SIG-M5 treated with dmso at 0.1 percent for 504 hours (cell line): Measurements from ENCODE around the gene CRYGC.

Experiments used
- DNase-seq: peaks from one replicate; lab custom pipeline; 2025; ENCODE audit not compliant: unreplicated experiment; lab: John Stamatoyannopoulos, UW

CRYGC gene, protein sequence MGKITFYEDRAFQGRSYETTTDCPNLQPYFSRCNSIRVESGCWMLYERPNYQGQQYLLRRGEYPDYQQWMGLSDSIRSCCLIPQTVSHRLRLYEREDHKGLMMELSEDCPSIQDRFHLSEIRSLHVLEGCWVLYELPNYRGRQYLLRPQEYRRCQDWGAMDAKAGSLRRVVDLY

DNA sequence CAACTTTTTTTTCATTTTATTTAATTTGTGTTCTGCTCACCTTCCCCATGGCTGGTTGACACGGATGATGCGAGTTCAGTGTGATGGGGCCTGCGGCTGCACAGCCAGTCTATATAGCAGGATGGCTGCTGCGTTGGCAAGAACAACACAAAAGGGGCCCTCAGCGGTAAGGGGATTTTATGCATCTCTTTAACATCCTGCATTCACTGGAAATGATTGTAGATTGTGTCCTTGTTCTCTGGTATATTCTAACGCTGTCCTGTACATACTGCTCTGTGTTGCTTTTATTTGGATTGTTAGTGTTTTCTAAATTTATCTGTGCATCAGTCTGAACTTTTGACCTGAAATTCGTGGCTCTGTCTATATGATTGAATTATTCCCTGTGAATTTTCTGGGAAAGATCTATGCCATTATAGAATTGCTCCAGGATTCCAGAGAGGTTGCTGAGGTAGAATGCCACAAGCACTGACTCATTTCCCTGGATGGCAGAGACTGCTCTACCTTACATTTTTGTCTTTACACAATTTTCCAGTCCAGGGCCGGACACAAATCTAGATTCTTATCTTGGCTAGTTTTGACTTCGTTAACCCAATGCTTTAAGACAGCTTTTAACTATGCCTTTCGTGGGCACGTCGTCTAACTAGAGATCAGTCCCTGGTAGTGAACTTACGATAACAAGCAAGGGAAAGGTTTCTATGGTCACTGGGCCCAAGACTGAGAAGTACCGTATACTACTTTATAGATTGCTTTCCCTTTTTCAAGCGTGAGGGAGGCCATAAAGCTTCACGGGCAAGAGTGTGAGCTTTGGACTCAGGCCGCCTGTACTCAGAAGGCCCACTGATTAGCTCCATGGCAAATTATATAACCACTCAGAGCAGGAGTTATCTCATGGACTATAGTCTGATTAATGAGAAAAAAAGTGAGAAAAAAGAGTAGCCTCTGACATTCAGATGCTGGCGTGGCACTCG is at the start of gene CRYGC:
TSS of gene CRYGC (minus strand) at position 85 of the 968 bp plus-strand sequence. CDS start at position 49, 36 bp downstream.
- DNase-seq: no peak

DNA sequence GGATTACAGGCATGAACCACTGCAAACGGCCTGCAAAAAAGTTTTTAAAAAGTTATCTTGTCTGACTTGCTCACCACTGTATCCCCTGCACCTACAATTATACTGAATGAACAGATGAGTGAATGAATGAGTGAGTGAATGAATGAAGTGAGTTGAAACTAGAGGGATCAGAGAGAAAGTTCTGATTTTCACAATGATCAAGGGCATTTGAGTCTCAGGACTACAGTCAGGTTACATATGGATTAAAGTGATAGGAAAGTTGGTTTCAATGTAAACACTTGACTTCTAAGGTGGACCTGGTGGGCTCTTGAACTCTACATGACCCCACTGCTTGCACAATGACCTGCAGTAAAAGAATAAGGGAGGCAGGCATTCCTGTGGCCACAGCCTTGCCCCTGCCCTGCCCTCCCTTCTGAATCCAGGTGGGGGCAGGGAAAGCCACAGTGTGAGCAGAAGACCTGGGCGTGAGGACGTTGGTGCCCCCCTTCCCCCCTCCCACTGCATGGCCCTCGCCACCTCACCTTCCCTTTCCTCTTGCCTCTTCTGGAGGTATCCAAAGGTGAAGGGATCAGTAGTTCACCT is 49.5 kb upstream of the CRYGC start:
- DNase-seq: no peak

DNA sequence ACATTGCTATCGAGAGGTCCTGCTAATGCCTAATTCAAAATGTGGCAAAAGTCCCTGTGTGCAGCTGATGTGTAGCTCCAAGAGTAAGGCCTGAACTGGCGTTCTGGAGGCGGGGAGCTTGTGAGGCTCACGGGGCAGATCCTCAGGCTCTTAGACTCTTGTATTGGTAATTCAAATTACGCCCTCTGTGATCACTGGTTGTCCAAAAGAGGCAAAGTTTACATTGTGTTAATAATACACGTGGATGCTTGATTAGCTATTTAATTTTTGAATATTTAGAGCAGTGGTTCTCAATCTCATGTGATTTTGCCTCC is 46.2 kb upstream of the CRYGC start:
- DNase-seq: no peak

- DNase-seq: peak; percentile 93
Measured at GRCh38 chr2:208175069-208175839, 45.6 kb upstream of the CRYGC start.

GRCh38 chr2:208174144-208174543 is 44.5 kb upstream of the CRYGC start:
- DNase-seq: no peak

- DNase-seq: peak; percentile 88
Measured at GRCh38 chr2:208172125-208172524, 42.5 kb upstream of the CRYGC start.

DNA sequence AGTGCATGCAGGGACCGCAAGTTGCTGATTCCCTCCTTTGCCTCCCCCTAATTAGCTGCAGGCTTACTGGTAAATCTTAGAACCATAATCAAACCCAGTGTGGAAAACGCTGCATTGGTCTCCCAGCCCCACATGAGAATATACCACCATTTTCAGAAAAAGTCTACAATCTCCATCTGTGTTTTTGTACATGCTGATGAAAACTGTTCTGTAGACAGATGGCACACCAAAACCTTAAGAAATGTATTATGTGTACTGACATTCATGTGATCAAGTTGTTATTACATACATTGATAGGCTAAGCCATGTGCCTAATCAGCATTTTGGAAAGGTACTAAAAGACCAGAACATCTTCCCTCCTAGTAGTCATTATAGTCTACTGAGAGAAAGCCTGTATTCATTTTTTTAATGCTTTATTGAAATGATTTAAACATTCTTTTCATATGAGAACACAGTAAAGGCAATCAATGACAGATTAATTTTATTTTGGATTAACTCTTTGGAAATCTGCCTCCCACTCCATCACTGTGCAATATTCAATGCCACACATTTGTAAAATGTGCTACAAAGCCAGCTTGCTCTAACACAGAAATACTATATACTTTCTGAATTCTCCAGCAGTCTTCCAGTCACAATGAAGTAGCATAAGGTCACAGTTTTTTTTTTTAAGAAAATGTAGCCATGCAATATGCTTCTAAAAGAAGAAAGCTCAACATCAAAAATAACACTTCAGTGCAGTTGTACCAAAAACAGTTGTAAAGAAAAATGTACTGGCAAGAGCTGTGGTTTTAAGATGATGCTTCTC is 35.5 kb upstream of the CRYGC start:
- no peak for DNase-seq

- DNase-seq: no peak
Measured at GRCh38 chr2:208163489-208163888, 33.9 kb upstream of the CRYGC start, which contains the start of gene CRYGA. Gene CRYGA (minus strand): TSS chr2:208163589. CDS start chr2:208163556, 33 bp downstream.

DNA sequence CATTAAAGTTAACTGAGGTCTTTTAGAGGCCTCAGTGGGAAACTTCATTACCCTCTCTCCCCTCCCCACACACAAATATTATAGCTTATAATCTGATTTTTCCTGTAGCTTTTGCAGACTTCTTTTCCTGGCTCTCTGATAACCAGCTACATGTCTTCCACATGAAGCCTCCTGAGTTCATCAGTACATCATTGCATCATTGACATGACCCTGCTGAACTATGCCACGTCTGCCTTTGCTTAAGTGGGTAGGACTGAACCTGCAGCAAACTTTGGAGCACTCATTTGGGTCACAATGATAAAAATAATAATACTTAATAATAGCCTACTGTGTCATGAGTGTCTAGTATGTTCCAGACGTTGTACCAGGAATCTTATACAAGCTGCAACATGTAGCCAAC is 26.8 kb upstream of the CRYGC start:
- no peak for DNase-seq

DNA sequence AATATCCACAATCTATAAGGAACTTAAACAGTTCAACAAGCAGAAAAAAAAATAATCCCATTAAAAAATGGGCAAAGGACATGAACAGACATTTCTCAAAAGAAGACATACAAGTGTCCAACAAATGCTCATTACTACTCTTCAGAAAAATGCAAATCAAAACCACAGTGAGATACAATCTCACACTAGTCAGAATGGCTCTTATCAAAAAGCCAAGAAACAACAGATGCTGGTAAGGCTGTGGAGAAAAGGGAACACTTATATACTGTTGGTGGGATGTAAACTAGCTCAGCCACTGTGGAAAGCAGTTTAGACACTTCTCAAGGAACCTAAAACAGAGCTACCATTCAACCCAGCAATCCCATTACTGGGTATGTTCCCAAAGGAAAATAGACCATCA is 23.5 kb upstream of the CRYGC start:
- no peak for DNase-seq

GRCh38 chr2:208150956-208151355 is 21.3 kb upstream of the CRYGC start:
- peak; percentile 4 for DNase-seq

DNA sequence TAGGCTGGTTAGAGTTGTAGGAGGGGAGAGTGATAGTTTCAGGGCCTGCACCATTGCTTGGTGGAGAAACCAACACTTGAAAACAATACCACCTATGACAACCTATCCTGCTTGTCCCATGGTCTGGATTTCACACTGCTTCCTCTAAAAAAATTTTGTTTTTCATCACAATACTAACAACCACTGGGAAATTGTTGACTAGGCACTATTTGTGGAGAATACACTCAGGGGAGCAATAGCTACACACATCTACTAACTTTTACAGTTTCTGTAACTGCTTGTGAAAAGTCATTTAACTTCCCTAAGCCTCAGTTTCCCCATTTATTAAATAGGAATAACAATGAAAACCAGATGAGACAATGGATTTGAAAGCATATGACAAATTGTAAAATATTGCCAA is 20.5 kb upstream of the CRYGC start:
- no peak for DNase-seq

- no peak for DNase-seq
Measured at GRCh38 chr2:208148803-208149202, 19.2 kb upstream of the CRYGC start.

- no peak for DNase-seq
Measured at GRCh38 chr2:208147759-208148158, 18.1 kb upstream of the CRYGC start.

DNA sequence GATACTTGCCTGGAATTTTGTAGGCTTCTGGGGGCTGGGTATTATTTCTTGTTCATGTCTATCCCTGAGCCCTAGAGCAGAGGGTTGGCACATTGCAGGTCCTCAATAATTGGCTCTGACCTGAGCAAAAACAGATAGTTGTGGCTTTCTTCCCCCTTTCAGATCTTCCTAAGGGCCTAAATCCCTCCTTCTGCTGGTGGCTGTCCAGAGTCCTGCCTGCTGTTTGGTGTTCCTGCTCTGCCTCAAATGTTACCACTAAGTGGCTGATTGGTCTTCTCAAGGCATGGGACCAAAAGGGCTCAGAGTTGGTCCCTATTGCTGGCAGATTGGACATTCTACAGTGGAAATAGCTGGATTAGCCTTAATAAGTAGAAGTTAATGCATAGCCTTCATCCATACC is 17.4 kb upstream of the CRYGC start:
- no peak for DNase-seq

- no peak for DNase-seq
Measured at GRCh38 chr2:208146006-208146405, 16.4 kb upstream of the CRYGC start, which contains the start of gene CRYGB. Gene CRYGB (minus strand): TSS chr2:208146158. CDS start chr2:208146120, 38 bp downstream.

- no peak for DNase-seq
Measured at GRCh38 chr2:208142925-208143799, 13.5 kb upstream of the CRYGC start.

DNA sequence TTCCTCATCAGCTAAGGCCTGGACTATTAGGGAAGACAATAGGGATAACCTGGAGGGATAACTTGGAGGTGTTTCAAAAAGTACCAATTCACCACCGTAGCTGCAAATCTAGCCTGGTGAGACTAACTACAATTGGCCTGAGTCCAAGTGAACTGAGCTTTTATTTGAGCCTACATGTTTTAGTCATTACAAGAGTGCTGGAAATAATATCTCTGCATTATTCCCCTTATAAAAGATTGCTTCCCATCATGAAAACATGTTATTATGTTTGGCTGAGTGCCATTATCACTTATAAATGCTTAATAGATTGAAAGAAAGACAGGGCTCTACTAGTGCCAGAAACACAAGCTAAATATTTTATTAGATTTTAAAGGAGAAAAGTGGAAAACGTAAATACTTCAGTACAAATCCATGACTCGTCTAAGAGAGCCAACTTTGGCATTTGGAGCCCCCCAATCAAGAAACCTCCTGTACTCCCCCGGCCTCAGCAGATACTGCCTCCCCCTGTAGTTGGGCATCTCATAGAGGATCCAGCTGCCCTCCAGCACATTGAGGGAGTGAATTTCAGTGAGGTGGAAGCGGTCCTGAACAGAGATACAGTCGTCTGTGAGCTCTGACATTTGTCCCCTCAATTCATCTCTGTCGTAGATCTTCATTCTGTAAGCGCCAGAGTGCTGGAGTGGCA is 12.8 kb upstream of the CRYGC start:
- no peak for DNase-seq

GRCh38 chr2:208139447-208139846 is 9.8 kb upstream of the CRYGC start:
- no peak for DNase-seq
